B cell (primary cell): ENCODE data around the gene SLC39A7. TPM values are rescaled to one million over a fixed set of nuclear protein-coding genes. Genes with fewer than 3 reads are reported as not detected.

ENCODE experiments used
- ATAC-seq: fragments of 200-7000 bp; cut with Tn5 transposase; one replicate; pipeline ENCODE4 v1.10.0; 2021; ENCODE audit warnings: low read depth, mild to moderate bottlenecking, moderate number of reproducible peaks, moderate library complexity
- CTCF ChIA-PET: fragments of 350-600 bp; sonication (Branson Sonifier 250); formaldehyde crosslinking; loops from one replicate; lab custom pipeline; 2021; ENCODE audit warnings: antibody characterized with exemption, inconsistent platforms; lab: Charles Lee
- POLR2A ChIA-PET: fragments of 350-600 bp; sonication (Branson Sonifier 250); formaldehyde crosslinking; loops from one replicate; lab custom pipeline; 2021; ENCODE audit warnings: antibody characterized with exemption; lab: Charles Lee
- DNase-seq: peaks from one replicate; pipeline ENCODE4 v3.0.0; 2013
- H2AFZ ChIP-seq: 2 replicates; pipeline ENCODE4 v1.6.1; 2012; ENCODE audit warnings: mild to moderate bottlenecking, low read depth, low read length; ENCODE audit not compliant: insufficient read depth, poor library complexity, severe bottlenecking
- H3K27ac ChIP-seq, 2 donors: 1 replicate in 1 of 2; 2 replicates in 1 of 2; pipeline ENCODE4 v1.5.1; 2012 to 2013; ENCODE audit warnings: low read length in 2 of 2, mild to moderate bottlenecking in 2 of 2, moderate library complexity in 1 of 2
- H3K27me3 ChIP-seq, 4 experiments: fragments of 200-600 bp in 1 of 4; sonication (generic) in 1 of 4; replicated peaks in 1 of 4; 1 replicate in 2 of 4; 2 replicates in 2 of 4; pipeline versions ENCODE4 v1.6.1 to v1.7.0; 2013 to 2016; ENCODE audit warnings: low read length in 3 of 4, mild to moderate bottlenecking in 2 of 4, mixed read lengths in 1 of 4, moderate library complexity in 1 of 4; ENCODE audit not compliant: insufficient read depth in 4 of 4, control insufficient read depth in 3 of 4; ENCODE audit errors: control extremely low read depth in 1 of 4
- H3K36me3 ChIP-seq, 2 experiments: replicated peaks in 1 of 2; 1 replicate in 1 of 2; 2 replicates in 1 of 2; pipeline versions ENCODE4 v1.6.1 to v1.7.1; 2013; ENCODE audit warnings: low read length in 1 of 2; ENCODE audit not compliant: insufficient read depth in 2 of 2, control insufficient read depth in 1 of 2; ENCODE audit errors: control extremely low read depth in 1 of 2, extremely low read depth in 1 of 2
- H3K4me1 ChIP-seq, 2 donors: fragments of 200-600 bp in 1 of 2; sonication (generic) in 1 of 2; 1 replicate in 1 of 2; 2 replicates in 1 of 2; pipeline versions ENCODE4 v1.5.1 to v1.6.1; 2013 to 2017; ENCODE audit warnings: low read length in 2 of 2; ENCODE audit not compliant: control insufficient read depth in 2 of 2, insufficient read depth in 2 of 2
- H3K4me2 ChIP-seq: replicated peaks from 2 replicates; pipeline ENCODE3; 2012; ENCODE audit warnings: mild to moderate bottlenecking, low read depth, low read length; ENCODE audit not compliant: poor library complexity, severe bottlenecking
- H3K4me3 ChIP-seq, 5 experiments: fragments of 200-600 bp in 1 of 5; sonication (generic) in 1 of 5; 1 replicate in 3 of 5; 2 replicates in 2 of 5; pipeline versions ENCODE4 v1.5.1 to v1.7.0; 2011 to 2016; ENCODE audit warnings: low read length in 4 of 5, mild to moderate bottlenecking in 4 of 5, low read depth in 2 of 5, control low read depth in 1 of 5, moderate library complexity in 1 of 5; ENCODE audit not compliant: insufficient read depth in 1 of 5; ENCODE audit errors: control extremely low read depth in 1 of 5, extremely low read depth in 1 of 5
- H3K79me2 ChIP-seq: fragments of 200-600 bp; sonication (generic); one replicate; pipeline ENCODE4 v1.6.0; 2016; ENCODE audit warnings: low read length; ENCODE audit not compliant: control insufficient read depth, insufficient read depth
- H3K9ac ChIP-seq: fragments of 200-600 bp; sonication (generic); 2 replicates; pipeline ENCODE4 v1.6.1; 2017; ENCODE audit warnings: mild to moderate bottlenecking, low read length, moderate library complexity
- H3K9me3 ChIP-seq, 3 donors: one replicate each; pipeline versions ENCODE4 v1.6.1 to v1.7.1; 2013; ENCODE audit warnings: low read length in 2 of 3; ENCODE audit not compliant: control insufficient read depth in 2 of 3, insufficient read depth in 1 of 3; ENCODE audit errors: control extremely low read depth in 1 of 3
- H4K20me1 ChIP-seq: 2 replicates; pipeline ENCODE4 v1.6.0; 2012; ENCODE audit warnings: mild to moderate bottlenecking, low read length; ENCODE audit not compliant: insufficient read depth, control insufficient read depth, poor library complexity, severe bottlenecking
- H3K27ac Mint-ChIP-seq: one replicate; pipeline ENCODE4 v1.8.0; 2021; ENCODE audit warnings: mixed read lengths
- H3K27me3 Mint-ChIP-seq: one replicate; pipeline ENCODE4 v1.8.0; 2021; ENCODE audit warnings: mixed read lengths
- H3K4me1 Mint-ChIP-seq: one replicate; pipeline ENCODE4 v1.8.0; 2021; ENCODE audit warnings: mixed read lengths
- H3K4me3 Mint-ChIP-seq: one replicate; pipeline ENCODE4 v1.8.0; 2021; ENCODE audit warnings: mixed read lengths
- H3K9me3 Mint-ChIP-seq: one replicate; pipeline ENCODE4 v1.8.0; 2022; ENCODE audit warnings: mixed read lengths; ENCODE audit not compliant: insufficient read depth
- EZH2 ChIP-seq: IDR thresholded peaks from 2 replicates; pipeline ENCODE4 v1.6.1; 2012; ENCODE audit warnings: borderline replicate concordance, low read depth, mild to moderate bottlenecking, moderate library complexity, low read length; ENCODE audit not compliant: insufficient read depth, poor library complexity, severe bottlenecking
- WGBS: methylation state at CpG from one replicate; pipeline ENCODE4 v1.1.5; 2013; ENCODE audit warnings: missing lambda C conversion rate; ENCODE audit not compliant: insufficient coverage; 5-methylcytosine and 5-hydroxymethylcytosine counted together
- intact Hi-C: fragments of 100-400 bp; cut with micrococcal nuclease; formaldehyde crosslinking; loops from one replicate; pipeline ENCODE4 v1.10.0; 2022
- polyA plus RNA-seq: library from polyadenylated mRNA; depleted of rRNA; stranded (reverse); fragments of >200 nt; gene quantifications from 2 replicates; pipeline ENCODE4 v1.2.3, GENCODE V29; 2012
- total RNA-seq, 2 donors: library from RNA; stranded (reverse); fragments of 120-200 nt in 1 of 2; gene quantifications; 1 replicate in 1 of 2; 2 replicates in 1 of 2; pipeline versions ENCODE4 v1.2.3 to v1.2.4, GENCODE V29; 2013 to 2022
- TF ChIP-seq, protein P1 (sequence below): fragments of 200-600 bp; IDR thresholded peaks from one replicate; pipeline ENCODE4 v1.8.0; 2022; ENCODE audit warnings: antibody characterized with exemption, mild to moderate bottlenecking

The SLC39A7 gene
- total and polyA plus RNA-seq, 2 donors (not counting 1 experiment from before 2014, with no cell fraction given), result 18.7 to 29.6 TPM

DNA sequence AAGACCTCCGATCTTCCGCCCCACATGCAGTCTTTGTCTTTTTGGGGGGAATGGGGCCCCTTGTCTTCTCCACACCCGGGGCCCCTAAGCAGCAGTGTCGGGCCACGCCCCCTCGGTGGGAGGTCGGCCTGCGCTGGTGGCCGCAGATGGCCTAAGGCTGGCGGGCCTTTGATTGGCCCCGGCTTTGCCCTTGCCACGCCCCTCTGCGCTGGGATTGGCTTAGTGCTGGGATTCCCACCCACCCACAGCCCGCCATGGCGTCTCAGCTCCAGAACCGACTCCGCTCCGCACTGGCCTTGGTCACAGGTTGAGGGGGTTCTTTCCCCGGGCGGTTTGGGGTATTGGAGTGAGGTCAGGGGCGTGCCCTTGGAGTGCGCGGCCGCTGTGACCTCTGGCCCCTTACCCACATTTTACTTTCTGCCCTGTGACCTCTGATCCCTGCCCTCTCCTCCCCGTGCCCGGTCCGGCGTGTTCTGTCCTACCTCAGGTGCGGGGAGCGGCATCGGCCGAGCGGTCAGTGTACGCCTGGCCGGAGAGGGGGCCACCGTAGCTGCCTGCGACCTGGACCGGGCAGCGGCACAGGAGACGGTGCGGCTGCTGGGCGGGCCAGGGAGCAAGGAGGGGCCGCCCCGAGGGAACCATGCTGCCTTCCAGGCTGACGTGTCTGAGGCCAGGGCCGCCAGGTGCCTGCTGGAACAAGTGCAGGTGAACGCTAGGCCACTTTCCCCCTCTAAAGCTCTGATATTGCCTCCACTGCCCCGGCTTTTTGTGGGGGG lies 3.9 kb downstream of the SLC39A7 start, which contains the start of gene HSD17B8:
TSS of gene HSD17B8 (plus strand) at position 241 of the 776 bp plus-strand sequence. CDS start at position 255, 14 bp downstream.
- POLR2A ChIA-PET, result interaction anchor here (0.6 kb wide), 3 partner anchors 44 to 360 kb away, joined by 3 to 7 read pairs (median 4); no protein-coding TSS in a partner anchor
- intact Hi-C loops, result loop anchor here (1.0 to 10.0 kb wide), 3 partner anchors 45 to 1230 kb away; partner anchors contain the start of genes AGPAT1, DXO and RNF5
- Mint-ChIP-seq H3K9me3 (no peaks in the 10 kb centered on the region), H3K27ac (peak within 1 kb of the TSS; percentile 72), H3K27me3 (no peaks in the 10 kb centered on the region), H3K4me1 (peaks cover 63% of the 10 kb centered on the region), H3K4me3 (peak within 1 kb of the TSS; percentile 99)
- TF ChIP-seq, protein P1, sequence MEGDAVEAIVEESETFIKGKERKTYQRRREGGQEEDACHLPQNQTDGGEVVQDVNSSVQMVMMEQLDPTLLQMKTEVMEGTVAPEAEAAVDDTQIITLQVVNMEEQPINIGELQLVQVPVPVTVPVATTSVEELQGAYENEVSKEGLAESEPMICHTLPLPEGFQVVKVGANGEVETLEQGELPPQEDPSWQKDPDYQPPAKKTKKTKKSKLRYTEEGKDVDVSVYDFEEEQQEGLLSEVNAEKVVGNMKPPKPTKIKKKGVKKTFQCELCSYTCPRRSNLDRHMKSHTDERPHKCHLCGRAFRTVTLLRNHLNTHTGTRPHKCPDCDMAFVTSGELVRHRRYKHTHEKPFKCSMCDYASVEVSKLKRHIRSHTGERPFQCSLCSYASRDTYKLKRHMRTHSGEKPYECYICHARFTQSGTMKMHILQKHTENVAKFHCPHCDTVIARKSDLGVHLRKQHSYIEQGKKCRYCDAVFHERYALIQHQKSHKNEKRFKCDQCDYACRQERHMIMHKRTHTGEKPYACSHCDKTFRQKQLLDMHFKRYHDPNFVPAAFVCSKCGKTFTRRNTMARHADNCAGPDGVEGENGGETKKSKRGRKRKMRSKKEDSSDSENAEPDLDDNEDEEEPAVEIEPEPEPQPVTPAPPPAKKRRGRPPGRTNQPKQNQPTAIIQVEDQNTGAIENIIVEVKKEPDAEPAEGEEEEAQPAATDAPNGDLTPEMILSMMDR, result no peak
- TF ChIP-seq EZH2, result no peak
- ATAC-seq, result peak; percentile 64
- Histone ChIP-seq H3K27me3 (no peaks in the 10 kb centered on the region), H3K36me3 (peaks cover 0 to 21% of the 10 kb centered on the region in 2 experiments), H2AFZ (peak within 1 kb of the TSS; percentile 94), H3K4me1 (peaks cover 35 to 57% of the 10 kb centered on the region in 2 donors), H3K27ac (peak within 1 kb of the TSS; percentile 14 to 51), H3K4me3 (peak within 1 kb of the TSS; percentile 14 to 88 (median 80)), H4K20me1 (peaks cover 10% of the 10 kb centered on the region), H3K9me3 (no peaks in the 10 kb centered on the region), H3K9ac (peak within 1 kb of the TSS; percentile 79), H3K4me2 (peak within 1 kb of the TSS; percentile 98), H3K79me2 (peaks cover 42% of the 10 kb centered on the region)
- peak; percentile 92 for DNase-seq
- whole genome bisulfite sequencing, result under 1% methylated on average over 36 of the region's 48 CpGs
- CTCF ChIA-PET, result interaction anchor here (0.6 to 1.6 kb wide), 5 partner anchors 42 to 896 kb away, joined by 3 to 8 read pairs (median 3); no protein-coding TSS in a partner anchor
